NCI-H2107 (cell line): ENCODE results near the gene NCBP1.

ENCODE experiments used
- DNase-seq: peaks from one replicate; lab custom pipeline; 2025; lab: John Stamatoyannopoulos, UW

Gene NCBP1

GRCh38 chr9:97711223-97711626 is 77.6 kb downstream of the NCBP1 start:
- DNase-seq, result no peak

- DNase-seq, result no peak
Measured at GRCh38 chr9:97714435-97714834, 80.8 kb downstream of the NCBP1 start.

GRCh38 chr9:97717866-97718265 is 84.2 kb downstream of the NCBP1 start:
- DNase-seq, result no peak

GRCh38 chr9:97721396-97721795 is 87.8 kb downstream of the NCBP1 start:
- no peak for DNase-seq

- DNase-seq, result no peak
Measured at GRCh38 chr9:97722331-97722730, 88.7 kb downstream of the NCBP1 start.
